Activated CD4-positive, alpha-beta T cell treated with anti-CD3 and anti-CD28 coated beads, Interleukin-2, amount 50 U/mL, for 4 hours (primary cell): ENCODE measurements around the gene ACTR5.

Source experiments
- DNase-seq, 2 experiments: peaks; one replicate each; pipeline ENCODE4 v3.0.0-alpha.2; 2020

The ACTR5 gene

GRCh38 chr20:38748097-38748860 lies at the start of gene ACTR5:
TSS of gene ACTR5 (plus strand) at chr20:38748460. CDS start at chr20:38748479, 19 bp downstream.
- DNase-seq: peak; percentile 96 to 97

- DNase-seq: no peak
Measured at GRCh38 chr20:38698541-38698940, 49.7 kb upstream of the ACTR5 start.

- DNase-seq: no peak
Measured at GRCh38 chr20:38700141-38700540, 48.1 kb upstream of the ACTR5 start.

- no peak for DNase-seq
Measured at GRCh38 chr20:38700926-38701325, 47.3 kb upstream of the ACTR5 start.

- DNase-seq: no peak
Measured at GRCh38 chr20:38703526-38703925, 44.7 kb upstream of the ACTR5 start.

- DNase-seq: no peak
Measured at GRCh38 chr20:38704136-38704535, 44.1 kb upstream of the ACTR5 start.

- DNase-seq: no peak
Measured at GRCh38 chr20:38706509-38706908, 41.8 kb upstream of the ACTR5 start.

GRCh38 chr20:38714308-38714707 lies 34.0 kb upstream of the ACTR5 start:
- DNase-seq: no peak

- DNase-seq: no peak
Measured at GRCh38 chr20:38715646-38716045, 32.6 kb upstream of the ACTR5 start.

- no peak for DNase-seq
Measured at GRCh38 chr20:38722683-38723016, 25.6 kb upstream of the ACTR5 start.

- no peak for DNase-seq
Measured at GRCh38 chr20:38723017-38723847, 25.0 kb upstream of the ACTR5 start.

- no peak for DNase-seq
Measured at GRCh38 chr20:38723848-38724625, 24.2 kb upstream of the ACTR5 start, which contains the start of gene SLC32A1. TSS of gene SLC32A1 (plus strand) at chr20:38724486. CDS start at chr20:38724725, 239 bp downstream.

- DNase-seq: no peak
Measured at GRCh38 chr20:38724626-38725147, 23.6 kb upstream of the ACTR5 start.

GRCh38 chr20:38725148-38725901 lies 22.9 kb upstream of the ACTR5 start:
- DNase-seq: no peak

GRCh38 chr20:38725931-38726803 lies 22.1 kb upstream of the ACTR5 start:
- peak in 1 of 2 experiments; percentile 31 for DNase-seq

- DNase-seq: peak; percentile 35 to 41
Measured at GRCh38 chr20:38726804-38727606, 21.3 kb upstream of the ACTR5 start.

- DNase-seq: no peak
Measured at GRCh38 chr20:38727607-38728190, 20.6 kb upstream of the ACTR5 start.

GRCh38 chr20:38728191-38728781 lies 20.0 kb upstream of the ACTR5 start:
- DNase-seq: no peak

- DNase-seq: no peak
Measured at GRCh38 chr20:38728911-38729642, 19.2 kb upstream of the ACTR5 start.
